ENCODE measurements around the gene TGFBI.

The TGFBI gene

GRCh38 chr5:136061630-136062365 lies 33.0 kb downstream of the TGFBI start:
- Histone ChIP-seq H3K4me3 (ENCODE audit: low read depth in 1 of 2, low read length in 1 of 2) (no peak overlapping the region), H3K9me3 (no peaks in the 10 kb centered on the region), H3K4me1 (ENCODE audit: control insufficient read depth in 1 of 2, insufficient read depth in 1 of 2, low read depth in 1 of 2, low read length in 1 of 2) (peaks cover 0 to 6% of the 10 kb centered on the region in 2 experiments), H3K27ac (no peak overlapping the region), H3K36me3 (no peaks in the 10 kb centered on the region), H3K27me3 (peaks cover 13% of the 10 kb centered on the region)
- TF ChIP-seq, protein P1, sequence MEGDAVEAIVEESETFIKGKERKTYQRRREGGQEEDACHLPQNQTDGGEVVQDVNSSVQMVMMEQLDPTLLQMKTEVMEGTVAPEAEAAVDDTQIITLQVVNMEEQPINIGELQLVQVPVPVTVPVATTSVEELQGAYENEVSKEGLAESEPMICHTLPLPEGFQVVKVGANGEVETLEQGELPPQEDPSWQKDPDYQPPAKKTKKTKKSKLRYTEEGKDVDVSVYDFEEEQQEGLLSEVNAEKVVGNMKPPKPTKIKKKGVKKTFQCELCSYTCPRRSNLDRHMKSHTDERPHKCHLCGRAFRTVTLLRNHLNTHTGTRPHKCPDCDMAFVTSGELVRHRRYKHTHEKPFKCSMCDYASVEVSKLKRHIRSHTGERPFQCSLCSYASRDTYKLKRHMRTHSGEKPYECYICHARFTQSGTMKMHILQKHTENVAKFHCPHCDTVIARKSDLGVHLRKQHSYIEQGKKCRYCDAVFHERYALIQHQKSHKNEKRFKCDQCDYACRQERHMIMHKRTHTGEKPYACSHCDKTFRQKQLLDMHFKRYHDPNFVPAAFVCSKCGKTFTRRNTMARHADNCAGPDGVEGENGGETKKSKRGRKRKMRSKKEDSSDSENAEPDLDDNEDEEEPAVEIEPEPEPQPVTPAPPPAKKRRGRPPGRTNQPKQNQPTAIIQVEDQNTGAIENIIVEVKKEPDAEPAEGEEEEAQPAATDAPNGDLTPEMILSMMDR (IDR thresholded peaks at IDR 0.05), result no peak

GRCh38 chr5:136062366-136063274 lies 33.8 kb downstream of the TGFBI start:
- TF ChIP-seq, protein P1 (IDR thresholded peaks at IDR 0.05), result no peak
- H3K27ac ChIP-seq, result no peak overlapping the region
- H3K9me3 ChIP-seq, result no peaks in the 10 kb centered on the region
- peaks cover 0 to 6% of the 10 kb centered on the region in 2 experiments for H3K4me1 ChIP-seq (ENCODE audit: control insufficient read depth in 1 of 2, insufficient read depth in 1 of 2, low read depth in 1 of 2, low read length in 1 of 2)
- no peak overlapping the region for H3K4me3 ChIP-seq (ENCODE audit: low read depth in 1 of 2, low read length in 1 of 2)
- peaks cover 13% of the 10 kb centered on the region for H3K27me3 ChIP-seq
- no peaks in the 10 kb centered on the region for H3K36me3 ChIP-seq

DNA sequence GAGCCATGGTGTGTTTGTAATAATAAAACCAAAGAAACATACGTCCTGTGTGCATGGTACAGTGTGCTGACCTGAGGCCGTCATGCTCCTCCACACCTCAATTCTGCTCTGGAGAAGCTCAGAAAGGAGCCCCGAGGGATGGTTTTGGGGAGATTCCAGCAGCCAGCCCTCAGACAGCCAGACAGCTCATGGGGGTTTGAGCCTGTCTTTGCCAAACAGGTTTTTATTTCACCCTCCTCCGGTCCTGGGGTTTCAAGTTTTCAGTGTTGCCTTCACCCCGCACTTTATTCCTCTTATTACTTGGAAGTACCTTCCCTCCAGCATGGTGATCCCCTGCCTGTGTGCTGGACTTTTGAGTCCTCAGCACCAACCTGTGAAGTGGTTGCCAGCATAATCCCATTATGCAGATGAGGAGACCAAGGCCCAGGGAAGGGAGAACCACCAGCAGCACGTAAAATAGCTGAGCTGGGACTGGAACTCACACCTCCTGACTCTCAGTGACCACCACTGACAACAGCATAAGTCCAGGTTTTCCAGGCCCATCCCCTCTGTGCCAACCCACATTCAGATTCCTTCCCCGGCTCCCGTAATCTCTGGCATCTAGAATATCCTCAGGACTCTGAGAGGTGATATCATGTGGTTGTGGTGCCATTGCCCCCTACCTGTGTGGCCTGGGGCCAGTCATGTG lies 35.1 kb downstream of the TGFBI start:
- Histone ChIP-seq H3K4me3 (ENCODE audit: low read depth in 1 of 2, low read length in 1 of 2) (no peak overlapping the region), H3K9me3 (no peaks in the 10 kb centered on the region), H3K4me1 (ENCODE audit: control insufficient read depth in 1 of 2, insufficient read depth in 1 of 2, low read depth in 1 of 2, low read length in 1 of 2) (peaks cover 0 to 2% of the 10 kb centered on the region in 2 experiments), H3K27me3 (peaks cover 9% of the 10 kb centered on the region), H3K27ac (no peak overlapping the region), H3K36me3 (no peaks in the 10 kb centered on the region)
- TF ChIP-seq, protein P1 (IDR thresholded peaks at IDR 0.05), result no peak

- Histone ChIP-seq H3K9me3 (no peaks in the 10 kb centered on the region), H3K27ac (no peak overlapping the region), H3K4me1 (ENCODE audit: control insufficient read depth in 1 of 2, insufficient read depth in 1 of 2, low read depth in 1 of 2, low read length in 1 of 2) (no peaks in the 10 kb centered on the region), H3K4me3 (ENCODE audit: low read depth in 1 of 2, low read length in 1 of 2) (no peak overlapping the region), H3K27me3 (peaks cover 9% of the 10 kb centered on the region), H3K36me3 (no peaks in the 10 kb centered on the region)
- TF ChIP-seq, protein P1 (IDR thresholded peaks at IDR 0.05), result no peak
Observed at GRCh38 chr5:136064510-136064909, 35.7 kb downstream of the TGFBI start.

DNA sequence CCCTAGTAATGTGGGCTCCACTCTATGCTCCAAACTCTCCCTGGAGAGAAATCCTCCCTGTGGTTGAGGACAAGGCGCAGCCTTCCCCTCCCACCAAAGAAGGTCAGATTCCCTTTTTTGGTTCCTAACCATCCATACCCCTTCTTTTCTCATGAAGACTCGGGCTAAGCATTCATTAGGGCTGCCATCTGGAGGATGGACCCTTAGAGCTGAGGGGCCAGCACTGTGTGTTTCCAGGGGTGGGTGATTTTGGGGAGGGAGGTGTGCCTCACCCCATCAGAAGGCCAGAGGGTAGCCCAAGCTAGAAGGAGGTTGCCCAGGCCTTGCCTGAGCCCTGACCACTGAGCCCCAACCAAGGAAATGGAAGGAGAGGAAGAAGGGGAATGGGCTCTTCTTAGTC lies 36.8 kb downstream of the TGFBI start:
- no peak overlapping the region for H3K4me3 ChIP-seq (ENCODE audit: low read depth in 1 of 2, low read length in 1 of 2)
- H3K4me1 ChIP-seq (ENCODE audit: control insufficient read depth in 1 of 2, insufficient read depth in 1 of 2, low read depth in 1 of 2, low read length in 1 of 2), result no peaks in the 10 kb centered on the region
- H3K27me3 ChIP-seq, result peaks cover 16% of the 10 kb centered on the region
- H3K9me3 ChIP-seq, result no peaks in the 10 kb centered on the region
- TF ChIP-seq, protein P1 (IDR thresholded peaks at IDR 0.05), result no peak
- H3K36me3 ChIP-seq, result no peaks in the 10 kb centered on the region
- H3K27ac ChIP-seq, result no peak overlapping the region
